ENCODE measurements around the gene ITGB1BP1.

ITGB1BP1 gene, protein sequence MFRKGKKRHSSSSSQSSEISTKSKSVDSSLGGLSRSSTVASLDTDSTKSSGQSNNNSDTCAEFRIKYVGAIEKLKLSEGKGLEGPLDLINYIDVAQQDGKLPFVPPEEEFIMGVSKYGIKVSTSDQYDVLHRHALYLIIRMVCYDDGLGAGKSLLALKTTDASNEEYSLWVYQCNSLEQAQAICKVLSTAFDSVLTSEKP

DNA sequence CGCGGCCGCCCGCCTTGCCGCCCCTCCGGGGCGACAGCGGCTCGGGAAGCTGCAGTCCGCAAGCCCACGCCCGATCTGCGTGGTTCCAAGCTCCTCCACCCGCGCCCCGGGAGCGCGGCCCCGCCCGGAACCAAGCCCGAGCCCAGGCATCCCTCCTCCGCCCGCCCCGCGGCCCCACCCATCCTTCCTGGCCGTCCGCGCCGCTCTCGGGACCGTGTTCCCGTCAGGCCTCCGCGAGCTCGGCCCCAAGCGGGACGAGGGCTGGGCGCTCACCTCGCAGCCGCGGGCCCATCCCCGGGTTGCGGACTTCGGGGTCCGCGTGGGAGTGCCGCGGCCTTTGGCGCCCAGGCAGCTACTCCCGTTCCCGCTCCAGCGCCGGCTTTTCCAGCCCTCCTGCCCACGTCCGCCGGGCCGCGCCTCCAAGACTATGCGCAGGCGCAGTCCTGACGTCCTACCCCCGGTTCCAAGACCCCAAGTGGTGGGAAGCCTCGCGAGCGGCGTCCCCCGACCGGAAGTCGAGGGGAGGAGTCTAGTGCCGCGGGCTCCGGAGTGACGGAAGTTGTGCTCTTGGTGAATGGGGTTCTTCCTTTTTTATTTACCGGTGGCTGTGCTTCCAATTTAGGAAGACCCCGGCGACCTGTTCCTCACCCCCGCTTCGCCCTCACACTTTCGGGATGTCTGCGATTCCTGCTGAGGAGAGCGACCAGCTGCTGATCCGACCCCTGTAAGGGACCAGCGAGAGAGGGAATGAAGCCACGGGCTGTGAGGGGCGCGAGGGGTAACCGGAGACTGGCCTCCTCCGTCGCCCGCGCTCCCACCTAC is at the start of gene ITGB1BP1, which contains the start of gene CPSF3:
TSS of gene ITGB1BP1 (minus strand) at position 429 of the 822 bp plus-strand sequence. CDS start 4,831 bp downstream, outside the sequence.
TSS of gene CPSF3 (plus strand) at position 555 of the 822 bp plus-strand sequence. CDS start at position 675, 120 bp downstream.
- DNase-seq (ENCODE audit: low read depth): peak; percentile 91

DNA sequence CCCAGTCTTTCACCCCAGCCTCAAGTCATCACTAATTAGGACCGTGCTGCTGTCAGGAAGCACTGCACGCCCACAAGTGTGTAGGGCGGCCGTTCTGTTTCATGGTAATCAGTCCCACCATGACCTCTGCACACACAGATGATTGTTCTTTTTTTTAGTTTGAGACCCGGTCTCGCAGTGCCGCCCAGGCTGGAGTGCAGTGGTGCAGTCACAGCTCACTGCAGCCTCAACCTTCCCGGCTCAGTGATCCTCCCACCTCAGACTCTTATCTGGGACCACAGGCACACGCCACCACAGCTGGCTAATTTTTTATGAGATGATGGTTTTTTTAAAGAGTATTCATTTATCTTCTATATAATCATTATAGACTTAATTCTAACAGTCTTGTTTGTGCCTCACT is 49.2 kb upstream of the ITGB1BP1 start:
- no peak for DNase-seq (ENCODE audit: low read depth)

DNA sequence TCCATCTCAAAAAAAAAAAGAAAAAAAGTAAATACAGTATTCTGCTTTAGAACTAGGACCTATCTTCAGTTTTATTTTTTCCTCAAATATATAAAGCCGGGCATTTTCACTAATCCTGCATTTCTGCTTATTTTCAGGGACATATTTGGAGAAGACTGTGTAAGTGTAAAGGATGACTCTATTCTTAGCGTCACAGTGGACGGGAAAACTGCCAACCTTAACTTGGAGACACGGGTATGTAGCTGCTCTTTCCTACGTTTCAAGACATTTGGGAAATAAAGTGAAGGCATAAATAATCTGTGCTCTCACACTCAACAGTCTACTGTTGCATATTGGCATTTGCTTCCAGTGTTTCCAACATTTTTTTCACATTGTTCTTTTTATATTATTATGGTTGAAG is 47.9 kb upstream of the ITGB1BP1 start:
- no peak for DNase-seq (ENCODE audit: low read depth)

DNA sequence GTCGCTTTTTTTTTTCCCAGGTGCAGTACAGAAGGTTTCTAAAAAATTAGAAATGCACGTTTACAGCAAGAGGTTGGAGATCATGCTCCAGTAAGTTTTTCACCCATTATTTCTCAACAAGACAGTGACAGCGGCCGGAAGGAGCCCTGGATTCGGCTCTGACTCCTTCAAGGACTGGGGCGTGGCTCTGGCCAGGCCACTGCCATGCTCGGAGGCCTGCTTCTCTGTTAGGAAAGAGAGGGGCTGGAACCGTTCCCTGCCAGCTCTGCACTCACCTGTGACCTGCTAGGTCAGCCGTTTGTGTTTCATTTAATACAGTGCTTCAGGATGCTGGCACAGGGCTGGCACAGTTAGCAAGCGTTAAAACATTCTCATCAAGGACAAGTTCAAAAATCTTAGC is 44.4 kb upstream of the ITGB1BP1 start:
- no peak for DNase-seq (ENCODE audit: low read depth)

DNA sequence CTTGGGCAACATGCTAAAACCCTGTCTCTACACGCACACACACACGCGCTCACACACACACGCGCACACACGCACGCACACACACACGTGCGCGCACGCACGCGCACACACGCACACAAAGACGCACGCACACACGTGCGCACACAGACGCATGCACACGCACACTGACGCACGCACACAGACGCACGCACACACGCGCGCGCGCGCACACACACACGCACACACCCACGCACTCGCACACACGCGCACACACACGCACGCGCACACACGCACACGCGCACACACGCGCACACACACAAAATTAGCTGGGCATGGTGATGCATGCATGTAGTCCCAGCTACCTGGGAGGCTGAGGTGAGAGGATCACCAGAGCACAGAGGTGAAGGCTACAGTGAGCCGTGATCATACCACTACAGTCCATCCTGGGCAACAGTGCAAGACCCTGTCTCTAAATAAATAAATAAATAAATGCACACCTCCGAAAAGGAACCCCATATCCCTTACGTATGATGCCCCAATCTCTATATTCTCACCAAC is 42.9 kb upstream of the ITGB1BP1 start:
- no peak for DNase-seq (ENCODE audit: low read depth)

DNA sequence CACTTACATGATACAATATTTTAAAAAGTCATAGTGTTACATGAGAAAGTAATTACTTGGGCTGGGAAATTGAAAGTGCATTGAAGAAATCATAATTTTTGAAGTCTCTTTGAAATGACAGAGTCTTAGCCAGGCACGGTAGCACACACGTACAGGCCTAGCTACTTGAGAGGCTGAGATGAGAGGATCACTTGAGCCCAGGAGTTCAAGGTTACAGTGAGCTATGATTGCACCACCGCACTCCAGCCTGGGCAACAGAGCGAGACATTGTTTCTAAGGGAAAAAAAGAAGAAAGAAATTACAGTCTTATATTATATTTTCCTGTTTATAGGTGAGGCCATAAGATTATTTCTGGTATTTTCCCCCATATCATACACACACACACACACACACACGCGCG is 41.8 kb upstream of the ITGB1BP1 start:
- DNase-seq (ENCODE audit: low read depth): no peak

DNA sequence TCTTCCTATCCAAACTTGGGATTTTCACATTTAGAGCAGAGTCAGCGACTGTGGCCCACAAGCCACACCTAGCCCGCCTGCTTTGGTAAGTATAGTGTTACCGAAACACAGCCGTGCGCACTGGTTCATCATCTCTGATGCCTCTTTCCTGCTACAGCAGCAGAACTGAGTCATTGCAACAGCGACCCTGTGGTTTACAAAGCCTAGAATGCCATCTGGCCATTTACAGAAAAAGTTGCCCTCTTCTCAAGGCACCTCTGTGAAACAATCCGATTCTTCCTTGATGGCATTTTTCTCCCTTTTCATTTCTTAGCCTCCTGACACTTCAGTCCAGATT is 40.3 kb upstream of the ITGB1BP1 start:
- no peak for DNase-seq (ENCODE audit: low read depth)

DNA sequence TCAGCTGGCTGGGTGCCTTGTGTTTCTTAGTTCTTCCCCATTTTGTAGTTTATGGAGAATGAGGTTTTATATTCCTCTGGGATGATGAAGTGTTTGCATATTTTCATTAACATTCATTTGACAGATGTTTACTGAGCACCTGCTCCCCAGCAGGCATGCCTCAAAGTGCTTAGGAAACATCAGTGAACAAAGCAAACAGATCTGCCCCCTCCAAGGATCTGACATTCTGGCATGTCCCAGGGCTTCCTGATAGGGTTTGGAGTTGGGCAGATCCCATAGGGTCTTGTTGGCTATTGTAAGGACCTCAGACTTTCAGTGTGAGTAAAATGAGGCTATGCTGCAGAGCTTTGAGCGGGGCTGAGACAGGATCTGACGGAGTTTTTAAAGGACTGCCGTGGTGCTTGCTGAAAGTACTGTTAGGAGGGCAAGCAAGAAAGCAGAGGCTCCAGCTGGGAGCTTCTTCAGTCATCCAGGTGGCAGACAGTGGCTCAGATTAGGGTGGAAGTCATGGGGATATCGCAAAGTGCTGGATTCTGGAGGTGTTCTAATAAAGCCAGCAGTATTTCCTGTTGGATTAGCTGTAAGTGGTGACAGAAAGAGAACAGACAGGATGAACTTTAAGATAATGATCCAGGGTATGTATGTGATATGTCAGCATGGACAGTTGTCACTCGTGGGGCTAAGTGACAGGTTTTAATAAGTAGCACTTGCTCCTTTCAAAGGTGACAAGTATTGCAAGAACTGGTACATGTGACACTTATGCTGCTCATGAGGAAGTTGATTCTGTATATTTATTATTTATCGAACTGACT is 39.8 kb upstream of the ITGB1BP1 start:
- no peak for DNase-seq (ENCODE audit: low read depth)

DNA sequence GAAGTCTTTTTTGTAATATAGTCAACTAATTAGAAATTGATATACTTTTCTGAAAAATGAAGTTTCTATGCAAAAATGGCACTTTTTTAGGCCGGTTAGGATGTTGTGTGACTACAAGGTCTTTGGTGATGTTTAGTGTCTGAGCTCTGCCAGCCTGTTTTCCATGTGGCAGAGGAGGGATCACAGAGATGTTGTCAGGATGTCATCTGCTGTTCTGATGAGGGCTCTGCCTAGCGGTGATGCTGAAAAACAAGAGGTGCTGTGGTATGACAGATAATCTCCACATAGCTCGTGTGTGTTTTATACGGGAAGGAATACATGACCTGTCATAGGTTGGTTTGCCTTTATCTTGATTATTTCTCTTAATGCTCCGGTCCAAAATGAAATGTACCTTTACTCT is 39.0 kb upstream of the ITGB1BP1 start:
- DNase-seq (ENCODE audit: low read depth): no peak

DNA sequence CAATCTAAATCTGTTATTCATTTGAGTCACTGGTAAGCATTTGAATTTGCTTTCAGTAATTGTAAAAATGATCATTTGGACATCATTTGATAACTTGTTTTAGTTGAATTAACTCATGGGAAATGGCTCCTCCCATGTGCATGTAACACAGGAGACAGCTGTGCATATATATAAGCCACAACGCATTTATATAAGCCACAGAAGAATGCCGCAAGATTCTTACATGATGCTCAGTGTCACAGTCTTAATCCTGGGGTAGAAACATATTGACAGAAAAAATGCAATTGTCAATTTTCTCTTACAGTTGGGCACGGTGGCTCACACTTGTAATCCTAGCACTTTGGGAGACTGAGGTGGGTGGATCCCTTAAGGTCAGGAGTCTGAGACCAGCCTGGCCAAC is 37.8 kb upstream of the ITGB1BP1 start:
- no peak for DNase-seq (ENCODE audit: low read depth)

DNA sequence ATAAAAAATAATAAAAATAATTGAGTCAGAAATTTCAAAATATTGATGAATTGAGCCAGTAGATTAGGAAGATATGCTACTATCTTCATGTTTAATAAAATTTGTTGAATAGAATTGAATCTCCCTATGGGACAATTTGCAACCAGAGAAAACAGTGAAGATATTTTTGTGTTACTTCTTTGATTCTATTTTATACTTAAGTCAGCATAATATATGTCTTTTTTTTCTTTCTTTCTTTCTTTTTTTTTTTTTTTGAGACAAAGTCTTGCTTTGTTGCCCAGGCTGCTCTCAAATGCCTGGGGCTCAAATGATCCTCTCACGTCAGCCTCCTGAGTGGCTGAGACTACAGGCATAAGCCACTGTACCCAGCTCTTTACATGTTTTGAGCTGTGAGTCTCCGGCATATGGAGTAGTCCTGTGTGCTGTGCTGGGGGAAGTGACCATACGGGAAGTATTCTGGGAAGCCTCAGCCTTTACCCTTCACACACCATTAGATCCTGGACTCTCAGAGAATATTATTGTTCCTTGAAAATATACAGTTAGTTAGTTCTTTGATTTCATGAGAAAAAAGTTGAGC is 37.2 kb upstream of the ITGB1BP1 start:
- no peak for DNase-seq (ENCODE audit: low read depth)

DNA sequence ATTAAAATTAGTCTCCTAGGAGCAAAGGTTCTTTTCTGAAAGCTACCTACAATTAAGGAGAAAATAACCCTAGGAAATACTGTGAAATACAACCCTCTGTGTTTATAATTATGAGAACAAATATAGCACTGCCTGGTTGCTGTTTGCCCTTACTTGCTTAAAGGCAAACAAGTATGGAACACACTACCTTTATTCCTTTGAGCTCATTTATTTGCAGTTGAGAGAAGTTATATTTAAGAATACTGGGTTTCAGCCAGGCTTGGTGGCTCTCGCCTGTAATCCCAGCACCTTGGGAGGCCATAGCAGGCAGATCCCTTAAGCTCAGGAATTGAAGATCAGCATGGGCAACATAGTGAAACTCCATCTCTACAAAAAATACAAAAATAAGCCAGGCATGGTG is 27.9 kb upstream of the ITGB1BP1 start:
- DNase-seq (ENCODE audit: low read depth): no peak

DNA sequence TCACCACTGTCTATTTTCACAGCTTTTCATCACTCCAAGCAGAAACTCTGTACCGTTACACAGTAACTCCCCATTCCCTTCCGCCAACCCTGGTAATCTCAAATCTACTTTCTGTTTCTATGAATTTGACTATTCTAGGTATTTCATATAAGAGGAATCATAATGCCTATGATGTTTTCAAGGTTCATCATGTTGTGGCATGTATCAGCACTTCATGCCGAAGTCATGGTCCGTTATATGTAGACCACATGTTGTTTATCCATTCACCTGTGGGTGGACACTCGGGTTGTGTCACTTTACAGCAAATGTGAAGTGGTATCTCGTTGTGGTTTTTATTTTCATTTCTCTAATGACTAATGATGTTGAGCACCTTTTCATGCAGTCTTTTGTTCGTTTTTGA is 21.8 kb upstream of the ITGB1BP1 start:
- no peak for DNase-seq (ENCODE audit: low read depth)

DNA sequence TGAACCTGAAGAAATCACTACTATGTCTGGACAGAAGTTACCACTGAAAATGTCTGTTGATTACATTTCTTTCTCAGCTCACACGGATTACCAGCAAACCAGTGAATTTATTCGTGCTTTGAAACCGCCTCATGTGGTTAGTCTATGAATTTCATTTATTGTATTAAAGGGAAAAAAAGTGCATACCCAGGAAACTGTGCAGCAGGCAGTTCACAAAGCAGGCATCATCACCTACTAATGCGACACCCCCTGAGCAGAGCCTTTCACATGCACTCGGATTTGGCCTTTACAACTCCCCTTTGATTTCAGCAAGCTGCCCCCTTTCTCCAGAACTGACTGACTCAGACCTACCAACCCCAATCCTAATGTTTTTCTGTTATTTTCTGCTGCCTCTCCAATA is 20.2 kb upstream of the ITGB1BP1 start:
- no peak for DNase-seq (ENCODE audit: low read depth)

DNA sequence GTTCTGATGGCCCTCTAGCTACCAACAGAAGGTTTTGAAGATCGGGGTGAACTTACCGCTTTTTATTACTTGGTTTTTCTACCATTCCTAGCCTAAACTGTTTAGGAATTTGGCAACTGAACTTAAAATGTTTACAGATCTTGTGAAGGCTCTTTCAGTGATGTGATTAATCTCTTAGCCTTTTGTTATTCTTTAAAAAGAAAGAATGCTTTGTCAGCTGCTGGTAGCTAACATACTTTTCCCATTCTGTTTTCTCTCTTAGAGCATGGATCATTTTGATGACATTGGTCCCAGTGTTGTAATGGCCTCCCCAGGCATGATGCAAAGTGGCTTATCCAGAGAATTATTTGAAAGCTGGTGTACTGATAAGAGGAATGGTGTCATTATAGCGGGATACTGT is 18.2 kb upstream of the ITGB1BP1 start:
- DNase-seq (ENCODE audit: low read depth): no peak

DNA sequence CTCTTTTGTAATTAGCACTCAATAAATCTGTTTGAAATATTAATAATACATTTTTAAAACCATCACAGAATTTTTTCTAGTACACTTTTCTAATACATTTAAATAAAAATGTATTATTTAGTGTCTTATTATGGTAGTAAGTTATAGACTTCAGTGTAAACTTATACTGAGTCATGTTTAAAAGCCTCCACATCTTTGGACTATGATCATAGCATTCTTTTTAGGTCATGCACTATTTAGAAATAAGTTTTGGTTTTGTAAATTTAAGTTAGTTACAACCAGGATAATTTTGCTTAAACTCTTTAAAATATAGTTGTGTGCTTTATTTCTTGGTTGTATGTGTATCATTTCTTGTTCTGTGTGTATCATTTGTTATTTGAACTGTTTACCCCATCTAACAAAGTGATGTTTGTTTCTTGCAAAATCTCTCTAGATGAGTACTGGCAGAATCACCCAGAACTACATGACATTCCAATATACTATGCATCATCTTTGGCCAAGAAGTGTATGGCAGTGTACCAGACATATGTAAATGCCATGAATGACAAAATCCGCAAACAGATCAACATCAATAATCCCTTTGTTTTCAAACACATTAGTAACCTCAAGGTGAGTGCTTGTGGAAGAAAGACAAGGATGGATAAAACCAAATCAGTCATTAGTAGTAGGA is 16.9 kb upstream of the ITGB1BP1 start:
- peak; percentile 82 for DNase-seq (ENCODE audit: low read depth)

DNA sequence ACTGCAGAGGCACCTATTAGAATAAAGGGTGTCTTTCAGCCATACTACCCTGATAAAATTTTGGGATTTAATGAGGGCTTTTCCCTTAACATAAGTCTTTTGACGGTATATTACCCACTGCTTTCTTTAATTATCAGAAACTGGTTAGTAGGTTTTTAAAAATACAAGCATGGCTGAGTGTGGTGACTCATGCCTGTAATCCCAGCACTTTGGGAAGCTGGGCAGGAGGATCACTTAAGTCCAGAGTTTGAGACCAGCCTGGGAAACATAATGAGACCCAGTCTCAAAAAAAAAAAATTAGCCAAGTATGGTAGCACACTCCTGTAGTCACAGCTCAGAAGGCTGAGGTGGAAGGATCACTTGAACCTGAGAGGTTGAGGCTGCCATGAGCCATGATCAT is 16.2 kb upstream of the ITGB1BP1 start:
- no peak for DNase-seq (ENCODE audit: low read depth)

DNA sequence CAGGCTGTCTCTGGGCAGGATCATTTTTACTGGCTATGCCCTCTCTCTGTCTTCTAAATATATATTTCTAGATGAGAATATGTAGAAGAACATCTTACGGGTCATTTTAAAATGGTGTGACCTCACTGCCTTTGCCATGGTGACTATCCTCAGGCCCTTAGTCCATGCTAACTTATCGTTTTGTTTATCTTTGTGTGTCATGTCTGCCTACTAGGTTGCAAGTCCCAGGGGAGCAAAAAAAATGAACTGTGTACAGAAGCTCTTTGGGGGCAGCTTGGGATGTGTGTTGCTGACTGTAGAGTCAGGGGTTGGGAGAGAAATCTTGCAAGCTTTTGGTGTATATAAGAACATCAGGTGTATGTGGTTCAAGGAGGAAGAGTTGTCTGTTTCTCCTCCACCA is 11.2 kb upstream of the ITGB1BP1 start:
- DNase-seq (ENCODE audit: low read depth): no peak

DNA sequence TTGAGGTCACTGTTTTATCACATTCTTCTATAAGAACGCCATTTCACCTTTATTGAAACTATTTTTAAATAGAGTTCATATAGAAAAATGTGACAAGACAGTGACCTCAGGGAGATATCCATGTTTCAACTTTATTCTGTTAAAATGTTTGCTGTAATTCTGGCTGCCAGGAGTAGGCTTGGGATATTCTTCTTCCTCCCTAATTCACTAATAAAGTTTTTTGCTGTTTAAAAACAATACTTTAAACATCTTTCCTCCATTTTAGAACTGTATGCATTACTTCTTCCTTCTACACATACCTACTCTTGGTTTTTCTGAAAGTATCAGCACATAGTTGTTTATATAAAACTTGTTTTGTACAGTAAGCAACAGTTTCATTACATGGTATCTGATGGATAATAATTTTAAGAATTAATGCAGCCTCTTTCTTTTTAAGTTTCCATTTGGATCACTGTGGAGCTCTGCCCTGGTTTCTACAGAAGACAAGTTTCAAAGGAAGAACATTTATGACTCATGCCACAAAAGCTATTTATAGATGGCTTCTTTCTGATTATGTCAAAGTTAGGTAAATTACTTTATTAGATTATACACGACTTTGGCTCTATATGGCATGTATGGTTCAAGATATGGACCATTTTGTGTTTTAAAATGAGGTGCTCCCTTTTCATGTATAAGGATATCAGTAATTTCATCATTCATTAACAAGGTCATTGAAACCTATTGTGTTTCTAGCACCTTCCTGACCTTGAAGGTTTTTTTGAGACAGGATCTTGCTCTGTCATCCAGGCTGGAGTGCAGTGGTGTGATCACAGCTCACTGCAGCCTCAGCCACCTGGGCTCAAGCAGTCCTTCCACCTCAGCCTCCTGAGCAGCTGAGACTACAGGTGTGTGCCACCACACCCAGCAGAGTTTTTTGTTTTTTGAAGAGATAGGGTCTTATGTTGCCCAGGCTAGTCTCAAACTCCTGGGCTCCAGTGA is 7.3 kb upstream of the ITGB1BP1 start:
- no peak for DNase-seq (ENCODE audit: low read depth)

DNA sequence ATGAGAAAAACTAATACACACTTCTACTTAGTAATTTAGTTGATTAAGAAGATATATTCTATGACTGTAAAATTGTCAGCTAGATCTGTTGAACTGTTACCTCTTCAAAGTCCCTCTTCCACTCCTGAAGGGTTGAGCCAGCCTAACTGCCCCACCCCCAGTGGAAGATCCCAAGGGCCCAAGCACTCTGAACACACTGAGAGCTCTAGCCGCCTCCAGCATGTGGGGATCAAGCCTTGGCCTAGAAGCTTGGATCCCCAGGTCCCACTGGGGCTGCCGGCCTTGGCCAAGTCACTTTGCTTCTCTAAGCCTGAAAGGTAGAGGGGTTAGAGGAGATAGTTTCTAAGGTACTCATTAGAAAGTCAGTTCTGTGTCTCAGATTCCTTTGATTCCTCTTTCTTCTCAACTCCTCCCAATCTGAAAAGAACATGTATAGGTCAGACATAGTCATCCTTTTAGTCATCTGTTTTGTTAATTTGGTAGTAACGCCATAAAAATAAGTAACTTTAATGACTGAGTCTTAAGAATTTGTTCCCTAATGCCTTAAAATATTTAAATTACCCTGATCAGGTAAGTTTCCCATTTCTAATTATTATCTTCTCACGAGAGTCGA is 5.7 kb upstream of the ITGB1BP1 start:
- no peak for DNase-seq (ENCODE audit: low read depth)
